Natural killer cell (primary cell): Measurements from ENCODE around the gene KLHL6. TPM values are rescaled to one million over a fixed set of nuclear protein-coding genes. Genes with fewer than 3 reads are reported as not detected.
A peak's percentile ranks its signal among the peaks of the same experiment; 100 is the strongest.

Experiments
- ATAC-seq, 3 donors: fragments of 150-1000 bp in 2 of 3; fragments of 200-7000 bp in 1 of 3; cut with Tn5 transposase; 1 replicate in 1 of 3; 2 replicates in 2 of 3; pipeline ENCODE4 v1.10.0; 2021; ENCODE audit warnings: mild to moderate bottlenecking in 2 of 3, moderate library complexity in 2 of 3
- DNase-seq, 2 donors: peaks; one replicate each; pipeline versions ENCODE4 v3.0.0 to v3.0.0-alpha.2; 2013 to 2021; ENCODE audit warnings: mixed read lengths in 1 of 2
- H3K27ac ChIP-seq: one replicate; pipeline ENCODE4 v1.5.1; 2013; ENCODE audit warnings: mild to moderate bottlenecking, low read length
- H3K27me3 ChIP-seq: one replicate; pipeline ENCODE4 v1.6.1; 2013; ENCODE audit warnings: low read length; ENCODE audit not compliant: control insufficient read depth, insufficient read depth
- H3K36me3 ChIP-seq: one replicate; pipeline ENCODE4 v1.6.1; 2013; ENCODE audit warnings: low read length; ENCODE audit not compliant: control insufficient read depth, insufficient read depth
- H3K4me1 ChIP-seq: one replicate; pipeline ENCODE4 v1.6.1; 2013; ENCODE audit warnings: low read length; ENCODE audit not compliant: control insufficient read depth, insufficient read depth
- H3K4me3 ChIP-seq: one replicate; pipeline ENCODE4 v1.5.1; 2013; ENCODE audit warnings: low read length
- H3K9me3 ChIP-seq: one replicate; pipeline ENCODE4 v1.6.1; 2013; ENCODE audit warnings: low read length; ENCODE audit not compliant: control insufficient read depth, insufficient read depth
- H3K27ac Mint-ChIP-seq, 2 donors: one replicate each; pipeline ENCODE4 v1.8.0; 2022; ENCODE audit warnings: mild to moderate bottlenecking in 2 of 2, mixed read lengths in 2 of 2, moderate library complexity in 1 of 2
- H3K27me3 Mint-ChIP-seq, 2 donors: one replicate each; pipeline ENCODE4 v1.8.0; 2022; ENCODE audit warnings: low read depth in 2 of 2, mixed read lengths in 2 of 2
- H3K36me3 Mint-ChIP-seq: one replicate; pipeline ENCODE4 v1.8.0; 2022; ENCODE audit warnings: mixed read lengths
- H3K4me1 Mint-ChIP-seq, 2 donors: one replicate each; pipeline ENCODE4 v1.8.0; 2022; ENCODE audit warnings: mixed read lengths in 2 of 2
- H3K4me3 Mint-ChIP-seq: one replicate; pipeline ENCODE4 v1.8.0; 2022; ENCODE audit warnings: mild to moderate bottlenecking, moderate library complexity, mixed read lengths
- H3K9me3 Mint-ChIP-seq, 2 donors: one replicate each; pipeline ENCODE4 v1.8.0; 2022; ENCODE audit warnings: mixed read lengths in 2 of 2
- WGBS: methylation state at CpG from one replicate; pipeline ENCODE4 v1.1.7; 2013; ENCODE audit warnings: missing lambda C conversion rate; ENCODE audit not compliant: insufficient coverage; 5-methylcytosine and 5-hydroxymethylcytosine counted together
- intact Hi-C: fragments of 100-400 bp; cut with micrococcal nuclease; formaldehyde crosslinking; loops from one replicate; pipeline ENCODE4 v1.14.2; 2022
- total RNA-seq, 4 donors: library from RNA; stranded (reverse); fragments of 120-200 nt in 1 of 4; gene quantifications; one replicate each; pipeline versions ENCODE4 v1.2.3 to v1.2.4, GENCODE V29; 2013 to 2022
- TF ChIP-seq, protein P1 (sequence below): fragments of 200-600 bp; IDR thresholded peaks from one replicate; pipeline ENCODE4 v1.8.0; 2022; ENCODE audit warnings: antibody characterized with exemption

The KLHL6 gene
- total RNA-seq, 3 donors from 2014 or later (not counting 1 experiment from before 2014, with no cell fraction given) = 10.9 to 17.3 (median 13.6) TPM

DNA sequence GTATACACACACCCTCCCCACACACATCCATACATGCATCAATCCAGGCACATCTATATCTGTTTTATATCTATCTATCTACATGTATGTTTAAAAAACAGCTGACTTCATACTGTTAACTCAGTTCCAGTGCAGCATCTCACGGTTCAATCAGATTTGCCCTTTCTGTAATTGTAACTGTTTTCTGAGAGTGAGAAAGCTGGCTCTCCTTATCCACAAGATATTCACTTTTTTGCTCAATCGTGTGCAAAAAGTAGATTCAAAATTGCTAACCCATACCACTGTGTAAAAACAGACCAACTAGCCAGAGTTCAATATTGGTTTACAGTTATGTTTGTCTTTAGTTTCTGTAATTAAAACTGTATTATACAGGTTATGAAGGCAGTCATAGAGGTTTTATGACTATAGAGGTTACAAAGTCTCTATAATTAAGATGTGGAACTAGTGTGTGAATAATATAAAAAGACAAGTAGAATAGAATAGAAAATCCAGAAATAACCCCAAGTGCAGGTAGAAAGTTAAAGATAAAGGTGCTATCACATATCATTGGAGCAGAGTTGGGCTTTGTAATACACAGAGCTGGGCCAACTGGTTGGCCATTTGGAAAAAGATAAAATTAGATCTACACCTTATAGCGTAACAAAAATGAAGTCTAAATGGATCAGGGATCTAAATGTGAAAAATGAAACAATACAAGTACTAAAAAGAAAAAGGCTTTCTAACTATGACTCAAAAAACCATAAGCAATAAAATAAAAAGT, 107.0 kb downstream of the KLHL6 start:
- Histone ChIP-seq H3K27me3 (no peaks in the 10 kb centered on the region), H3K4me1 (peaks cover 6% of the 10 kb centered on the region), H3K4me3 (peak overlapping the region; percentile 97), H3K36me3 (peaks cover 5% of the 10 kb centered on the region), H3K27ac (no peak overlapping the region), H3K9me3 (peaks cover 2% of the 10 kb centered on the region)
- H3K4me3 Mint-ChIP-seq = peak overlapping the region; percentile 97
- WGBS = 25% methylated on average over 1 of the region's 3 CpGs
- H3K27ac Mint-ChIP-seq = peak overlapping the region; percentile 75 to 89
- DNase-seq = no peak
- peaks cover 6% of the 10 kb centered on the region for H3K36me3 Mint-ChIP-seq
- peak in 1 of 3 donors; percentile 21 for ATAC-seq
- peaks cover 25 to 29% of the 10 kb centered on the region in 2 donors for H3K4me1 Mint-ChIP-seq
- TF ChIP-seq, protein P1, sequence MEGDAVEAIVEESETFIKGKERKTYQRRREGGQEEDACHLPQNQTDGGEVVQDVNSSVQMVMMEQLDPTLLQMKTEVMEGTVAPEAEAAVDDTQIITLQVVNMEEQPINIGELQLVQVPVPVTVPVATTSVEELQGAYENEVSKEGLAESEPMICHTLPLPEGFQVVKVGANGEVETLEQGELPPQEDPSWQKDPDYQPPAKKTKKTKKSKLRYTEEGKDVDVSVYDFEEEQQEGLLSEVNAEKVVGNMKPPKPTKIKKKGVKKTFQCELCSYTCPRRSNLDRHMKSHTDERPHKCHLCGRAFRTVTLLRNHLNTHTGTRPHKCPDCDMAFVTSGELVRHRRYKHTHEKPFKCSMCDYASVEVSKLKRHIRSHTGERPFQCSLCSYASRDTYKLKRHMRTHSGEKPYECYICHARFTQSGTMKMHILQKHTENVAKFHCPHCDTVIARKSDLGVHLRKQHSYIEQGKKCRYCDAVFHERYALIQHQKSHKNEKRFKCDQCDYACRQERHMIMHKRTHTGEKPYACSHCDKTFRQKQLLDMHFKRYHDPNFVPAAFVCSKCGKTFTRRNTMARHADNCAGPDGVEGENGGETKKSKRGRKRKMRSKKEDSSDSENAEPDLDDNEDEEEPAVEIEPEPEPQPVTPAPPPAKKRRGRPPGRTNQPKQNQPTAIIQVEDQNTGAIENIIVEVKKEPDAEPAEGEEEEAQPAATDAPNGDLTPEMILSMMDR = no peak
- intact Hi-C loops = no loop called here
- peaks cover under 1 to 3% of the 10 kb centered on the region in 2 donors for H3K9me3 Mint-ChIP-seq
- peaks cover 0 to under 1% of the 10 kb centered on the region in 2 donors for H3K27me3 Mint-ChIP-seq

DNA sequence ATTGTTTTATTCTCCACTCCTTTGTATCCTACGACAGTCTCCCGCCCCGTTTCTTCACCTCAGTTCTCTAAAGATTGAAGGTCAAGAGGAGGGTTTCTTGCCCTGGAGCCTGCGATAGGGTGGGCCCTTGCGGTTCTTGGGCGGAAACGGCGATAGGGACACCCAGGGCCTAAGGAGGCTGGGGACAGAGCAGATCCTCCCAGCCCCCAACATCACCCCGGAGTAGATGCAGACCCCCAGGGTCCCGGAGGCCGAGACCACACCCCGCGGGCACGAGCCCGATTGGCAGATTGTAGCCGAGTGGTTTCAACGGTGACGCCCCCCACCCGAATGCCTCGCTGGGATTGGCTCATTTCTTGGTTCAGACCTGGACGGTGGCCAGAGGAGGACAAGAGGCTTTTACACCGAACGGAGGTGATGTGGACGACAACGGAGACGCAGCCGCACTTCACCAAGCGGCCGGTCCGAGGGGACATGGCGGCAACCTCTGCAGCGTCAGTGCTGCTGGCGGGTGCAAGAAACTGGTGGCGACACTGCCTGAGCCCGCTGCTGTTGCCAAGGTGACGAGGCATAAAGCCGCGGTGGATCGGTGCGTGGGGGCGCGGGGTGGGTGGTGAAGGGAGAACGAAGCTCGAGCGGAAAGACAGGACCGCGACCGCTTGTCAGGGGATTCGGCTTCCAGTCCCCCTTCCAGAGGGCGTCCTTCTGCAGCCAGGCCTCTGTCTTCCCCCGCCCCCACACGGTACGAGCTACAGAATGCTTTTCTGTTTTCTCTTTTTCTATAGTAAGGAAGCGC, 108.1 kb downstream of the KLHL6 start:
- DNase-seq (peak; percentile 67 to 73), ATAC-seq (peak; percentile 87 to 89 (median 87))
- Mint-ChIP-seq H3K4me1 (peaks cover 25 to 29% of the 10 kb centered on the region in 2 donors), H3K27me3 (peaks cover 0 to 6% of the 10 kb centered on the region in 2 donors), H3K4me3 (peak overlapping the region; percentile 97), H3K9me3 (peaks cover 2 to 9% of the 10 kb centered on the region in 2 donors), H3K27ac (peak overlapping the region; percentile 75 to 89), H3K36me3 (peaks cover 6% of the 10 kb centered on the region)
- peak overlapping the region; percentile 97 for H3K4me3 ChIP-seq
- WGBS = under 1% methylated on average over 52 of the region's 54 CpGs
- H3K4me1 ChIP-seq = peaks cover 6% of the 10 kb centered on the region
- no peaks in the 10 kb centered on the region for H3K27me3 ChIP-seq
- TF ChIP-seq, protein P1 = no peak
- H3K27ac ChIP-seq = peak overlapping the region; percentile 74
- intact Hi-C loops = loop anchor here (1.0 kb wide), 1 partner anchor 189 kb away; no protein-coding TSS in a partner anchor
- peaks cover 4% of the 10 kb centered on the region for H3K9me3 ChIP-seq
- no peaks in the 10 kb centered on the region for H3K36me3 ChIP-seq

DNA sequence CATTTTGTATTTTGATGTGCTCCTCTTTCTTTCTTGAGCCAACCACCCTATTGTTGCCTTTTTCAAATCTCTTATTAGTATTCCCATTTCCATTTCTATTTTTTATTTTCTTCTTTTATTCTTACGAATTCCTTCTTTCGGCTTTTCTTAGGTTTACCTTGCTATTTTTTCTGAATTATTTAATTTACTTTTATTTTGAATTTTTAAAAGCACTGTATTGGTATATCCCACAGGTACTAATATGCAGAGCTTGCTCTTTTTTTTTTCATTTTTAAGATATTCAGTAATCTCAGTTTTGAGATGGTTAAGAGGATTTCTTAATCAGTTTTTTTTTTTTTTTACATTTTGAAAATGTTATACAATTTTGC, 108.7 kb downstream of the KLHL6 start:
- TF ChIP-seq, protein P1 = no peak
- Mint-ChIP-seq H3K9me3 (peaks cover 2 to 9% of the 10 kb centered on the region in 2 donors), H3K27ac (peak overlapping the region; percentile 75 to 89), H3K4me1 (peaks cover 25 to 29% of the 10 kb centered on the region in 2 donors), H3K27me3 (peaks cover 0 to 6% of the 10 kb centered on the region in 2 donors), H3K36me3 (peaks cover 6% of the 10 kb centered on the region), H3K4me3 (peak overlapping the region; percentile 97)
- ATAC-seq (no peak), DNase-seq (no peak)
- H3K4me1 ChIP-seq = peaks cover 6% of the 10 kb centered on the region
- peak overlapping the region; percentile 97 for H3K4me3 ChIP-seq
- no peaks in the 10 kb centered on the region for H3K27me3 ChIP-seq
- H3K27ac ChIP-seq = no peak overlapping the region
- WGBS = no CpG with 5 or more reads among the region's 2 CpGs
- intact Hi-C loops = loop anchor here (1.0 kb wide), 1 partner anchor 189 kb away; no protein-coding TSS in a partner anchor
- no peaks in the 10 kb centered on the region for H3K36me3 ChIP-seq
- peaks cover 4% of the 10 kb centered on the region for H3K9me3 ChIP-seq
